ENCODE results near the gene RGS5.

The RGS5 gene

DNA sequence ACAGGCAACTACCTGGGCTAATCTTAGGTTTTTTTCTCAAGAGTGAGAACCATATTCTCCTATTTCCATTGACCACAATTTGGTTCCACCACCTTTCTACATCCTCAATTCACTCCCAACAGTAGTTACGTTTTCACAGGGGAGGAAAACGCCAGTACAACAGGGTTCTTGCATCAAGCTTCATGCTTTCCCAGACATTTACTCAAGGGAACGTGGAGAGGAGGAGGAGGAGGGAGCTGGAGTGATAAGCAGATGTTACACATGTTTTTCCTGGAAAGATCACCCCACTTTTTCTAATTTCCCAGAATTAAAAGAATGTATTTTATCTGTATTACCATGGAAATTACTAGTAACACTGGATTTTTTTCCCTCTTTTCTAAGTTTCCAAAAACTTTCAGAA, 58.3 kb downstream of the RGS5 start:
- DNase-seq (ENCODE audit: low read depth): no peak

DNA sequence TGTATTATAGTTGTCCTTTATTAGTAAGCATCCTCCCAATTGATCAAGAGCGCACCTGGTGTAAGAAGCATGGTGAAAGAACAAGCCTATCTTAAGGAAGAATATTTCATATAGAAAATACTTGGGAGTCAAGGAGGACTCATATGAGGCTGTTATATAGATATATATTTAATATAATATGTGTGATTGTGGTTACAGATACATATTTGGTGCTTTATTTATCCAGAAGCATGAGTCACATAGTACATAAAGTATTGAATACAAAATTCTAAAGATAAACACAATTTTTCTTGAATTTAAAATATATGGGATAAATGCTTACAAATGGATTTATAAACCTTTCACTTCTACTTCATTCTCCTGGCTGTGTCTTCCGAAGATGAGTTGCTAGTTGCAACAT, 60.6 kb downstream of the RGS5 start:
- no peak for DNase-seq (ENCODE audit: low read depth)

DNA sequence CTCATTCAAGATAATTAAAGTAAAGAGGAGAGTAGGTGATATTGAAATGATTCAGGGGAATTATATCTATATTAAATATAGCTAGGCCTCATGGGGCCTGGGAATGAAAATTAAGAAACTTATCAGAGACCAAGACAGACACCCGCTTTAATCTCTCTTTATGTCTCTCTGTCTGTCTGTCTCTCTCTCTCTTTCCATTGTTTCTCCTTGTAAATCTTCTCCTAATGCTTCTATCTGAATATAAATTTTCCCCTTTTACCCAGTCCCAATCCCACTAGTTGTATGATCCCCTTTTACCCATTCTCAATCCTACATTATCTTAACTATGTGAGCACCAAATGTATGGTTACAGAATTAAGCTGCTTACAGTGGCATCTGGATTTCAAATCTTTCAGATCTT, 61.2 kb downstream of the RGS5 start:
- no peak for DNase-seq (ENCODE audit: low read depth)

DNA sequence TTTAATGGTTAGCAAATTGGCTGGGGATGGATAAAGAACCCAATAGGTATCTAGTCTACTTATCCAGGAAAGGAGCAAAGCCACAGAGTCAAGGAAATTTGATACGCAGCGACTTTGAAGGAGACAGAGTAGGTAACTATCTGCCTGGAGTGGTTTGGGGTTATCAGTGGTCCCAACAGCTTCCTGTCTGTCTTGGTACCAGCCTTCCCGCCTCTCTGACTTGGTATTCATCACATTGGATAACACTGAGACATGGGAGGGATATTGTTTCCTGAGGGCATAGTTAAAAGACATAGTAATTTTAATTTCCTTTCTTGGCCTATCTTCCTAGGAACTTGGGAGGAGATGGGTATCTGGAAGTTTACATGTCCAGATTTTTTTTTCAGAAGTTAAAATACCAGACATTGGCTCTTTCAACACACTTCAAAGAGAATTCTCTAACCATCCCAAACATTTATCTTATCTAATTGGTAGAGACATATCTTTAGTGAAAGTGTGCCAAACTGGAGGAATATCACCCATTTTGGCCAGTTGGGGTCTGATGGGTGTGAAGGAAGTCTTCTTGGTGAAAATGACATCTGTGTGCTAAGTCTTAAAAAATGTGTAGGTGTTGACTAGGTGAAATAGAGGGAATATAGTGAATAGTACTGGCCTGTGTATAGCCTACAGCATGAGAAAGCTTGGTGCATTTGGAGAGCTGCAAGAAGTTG, 65.0 kb downstream of the RGS5 start:
- DNase-seq (ENCODE audit: low read depth): no peak

DNA sequence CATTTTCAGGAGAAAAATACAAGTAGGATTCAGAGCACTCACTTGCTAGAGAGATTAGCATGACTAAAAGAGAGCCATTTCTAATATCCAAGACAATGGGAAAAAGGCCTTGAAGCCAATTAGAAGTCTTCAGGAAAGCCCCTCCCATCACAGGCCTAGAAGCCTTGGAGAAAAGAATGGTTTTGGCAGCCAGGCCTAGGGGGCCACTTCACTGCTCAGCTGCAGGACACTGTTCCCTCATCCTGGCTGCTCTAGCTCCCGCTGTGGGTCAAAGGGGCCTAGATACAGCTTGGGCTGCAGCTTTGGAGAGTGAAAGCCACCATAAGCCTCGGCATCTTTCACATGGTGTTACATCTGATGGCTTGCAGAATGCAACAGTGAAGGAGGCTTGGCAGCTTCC, 70.7 kb downstream of the RGS5 start:
- no peak for DNase-seq (ENCODE audit: low read depth)

DNA sequence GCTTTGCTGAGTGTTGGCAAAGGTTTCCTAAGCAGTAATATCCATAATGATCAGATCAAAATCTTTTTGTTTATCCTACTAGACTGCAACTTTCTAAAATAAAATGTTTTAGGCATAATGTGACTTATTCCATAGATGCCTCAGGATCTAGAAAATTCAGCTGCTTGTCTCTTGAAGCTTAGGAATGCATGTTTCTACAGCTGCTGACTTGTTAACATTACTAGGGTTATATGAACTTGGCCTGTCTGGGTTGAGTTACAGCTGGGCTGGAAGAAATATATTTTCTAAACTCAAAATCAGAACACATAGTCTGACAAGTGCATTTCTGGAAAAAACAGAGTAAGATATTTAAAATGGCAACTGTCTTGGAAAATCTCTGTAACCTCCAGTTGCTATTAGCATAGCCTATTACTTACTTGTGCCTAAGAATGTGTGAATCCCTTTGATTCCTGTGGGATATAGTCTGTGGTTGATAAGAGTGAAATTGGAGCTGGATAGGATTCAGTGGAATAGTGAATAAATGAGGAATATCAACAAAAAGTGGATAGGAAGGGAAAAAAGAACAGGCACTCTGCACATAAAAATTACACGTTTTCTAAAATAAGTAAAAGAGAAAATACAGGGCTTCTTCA, 72.4 kb downstream of the RGS5 start:
- no peak for DNase-seq (ENCODE audit: low read depth)

DNA sequence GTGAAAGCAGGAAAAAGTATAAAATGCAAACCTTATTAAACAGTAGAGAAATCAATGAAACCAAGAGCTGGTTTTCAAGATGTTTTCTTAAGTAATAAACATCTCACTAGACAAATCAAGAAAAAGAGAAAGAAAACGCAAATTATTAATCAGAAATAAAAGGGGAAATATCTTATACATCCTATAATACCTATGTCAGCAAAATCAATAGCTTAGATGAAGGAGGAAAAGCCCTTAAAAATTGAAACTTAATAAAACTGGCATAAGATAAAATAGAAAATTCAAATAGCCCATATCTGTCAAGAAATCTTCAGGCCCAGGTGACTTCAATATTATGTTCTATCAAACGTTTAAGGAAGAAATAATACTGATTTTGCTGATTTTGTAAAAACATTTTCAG, 74.4 kb downstream of the RGS5 start:
- no peak for DNase-seq (ENCODE audit: low read depth)

DNA sequence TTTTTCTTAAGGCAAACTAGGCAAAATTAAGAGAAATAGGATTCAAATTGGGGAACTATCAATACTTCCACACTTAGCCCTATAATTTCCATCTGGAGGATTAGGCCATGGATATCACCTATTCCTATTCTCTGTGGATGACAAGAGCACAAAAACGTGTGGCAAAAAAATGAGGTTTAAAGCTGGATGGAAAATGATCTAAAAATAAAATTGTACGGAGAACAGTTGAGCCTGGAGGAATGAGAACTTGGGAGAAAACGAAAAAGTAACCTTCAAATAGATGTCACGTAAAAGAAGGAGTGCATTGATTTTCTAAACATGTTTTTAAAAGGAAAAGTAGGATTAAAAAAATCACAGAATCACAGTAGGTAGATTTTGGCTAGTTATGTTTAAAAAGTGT, 77.9 kb downstream of the RGS5 start:
- DNase-seq (ENCODE audit: low read depth): no peak

DNA sequence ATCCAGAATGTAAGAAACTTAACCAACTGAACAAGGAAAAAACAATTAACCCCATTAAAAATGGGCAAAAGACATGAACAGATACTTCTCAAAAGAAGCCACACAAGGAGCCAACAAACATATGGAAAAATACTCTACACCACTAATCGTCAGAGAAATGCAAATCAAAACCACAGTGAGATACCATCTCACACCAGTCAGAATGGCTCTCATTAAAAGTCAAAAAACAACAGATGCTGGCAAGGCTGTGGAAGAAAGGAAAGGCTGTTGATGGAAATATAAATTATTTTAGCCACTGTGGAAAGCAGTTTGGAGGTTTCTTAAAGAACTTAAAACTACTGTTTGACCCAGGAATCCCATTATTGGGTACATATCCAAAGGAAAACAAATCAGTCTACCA, 82.3 kb downstream of the RGS5 start:
- no peak for DNase-seq (ENCODE audit: low read depth)

DNA sequence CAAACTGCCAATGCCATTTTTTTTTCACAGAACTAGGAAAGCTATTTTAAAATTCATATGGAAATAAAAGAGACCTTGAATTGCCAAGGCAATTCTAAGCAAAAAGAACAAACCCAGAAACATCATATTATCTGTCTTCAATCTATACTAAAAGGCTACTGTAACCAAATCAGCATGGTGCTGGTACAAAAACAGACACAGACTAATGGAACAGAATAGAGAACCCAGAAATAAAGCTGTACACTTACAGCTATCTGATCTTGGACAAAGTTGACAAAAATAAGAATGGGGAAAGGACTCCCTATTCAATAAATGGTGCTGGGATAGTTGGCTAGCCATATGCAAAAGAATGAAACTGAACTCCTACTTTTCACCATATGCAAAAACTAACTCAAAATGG, 83.0 kb downstream of the RGS5 start:
- no peak for DNase-seq (ENCODE audit: low read depth)

DNA sequence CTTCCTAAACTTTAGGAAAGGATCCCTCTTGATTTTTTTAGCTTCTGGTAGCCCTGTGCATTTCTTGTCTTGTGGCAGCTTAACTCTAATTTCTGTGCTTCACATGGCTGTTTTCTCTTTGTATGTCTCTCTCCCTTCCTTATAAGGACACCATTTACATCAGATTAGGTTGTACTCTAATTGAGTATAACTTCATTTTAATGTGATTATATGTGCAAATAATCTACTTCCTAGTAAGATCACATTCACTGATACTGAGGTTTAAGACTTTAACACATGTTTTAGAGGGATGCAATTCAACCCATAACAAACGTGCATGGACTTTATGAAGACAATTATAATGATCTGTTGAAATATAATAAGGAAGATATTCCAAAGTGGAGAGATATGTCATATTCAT, 86.8 kb downstream of the RGS5 start:
- DNase-seq (ENCODE audit: low read depth): no peak

DNA sequence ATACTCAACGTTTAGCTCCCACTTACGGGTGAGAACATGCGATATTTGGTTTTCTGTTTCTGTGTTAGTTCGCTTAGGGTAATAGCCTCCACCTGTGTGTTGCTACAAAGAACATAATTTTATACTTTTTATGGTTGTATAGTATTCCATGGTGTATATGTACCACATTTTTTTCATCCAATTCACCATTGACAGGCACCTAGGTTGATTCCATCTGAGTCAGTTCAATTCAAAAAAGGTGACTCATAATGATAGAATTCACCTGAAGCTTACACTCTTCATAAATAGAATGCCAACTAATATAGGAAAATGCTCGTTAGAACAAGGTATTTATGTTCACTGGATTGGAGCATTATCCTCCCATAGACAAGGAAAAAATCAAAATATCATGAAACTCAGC, 95.1 kb downstream of the RGS5 start:
- DNase-seq (ENCODE audit: low read depth): no peak

DNA sequence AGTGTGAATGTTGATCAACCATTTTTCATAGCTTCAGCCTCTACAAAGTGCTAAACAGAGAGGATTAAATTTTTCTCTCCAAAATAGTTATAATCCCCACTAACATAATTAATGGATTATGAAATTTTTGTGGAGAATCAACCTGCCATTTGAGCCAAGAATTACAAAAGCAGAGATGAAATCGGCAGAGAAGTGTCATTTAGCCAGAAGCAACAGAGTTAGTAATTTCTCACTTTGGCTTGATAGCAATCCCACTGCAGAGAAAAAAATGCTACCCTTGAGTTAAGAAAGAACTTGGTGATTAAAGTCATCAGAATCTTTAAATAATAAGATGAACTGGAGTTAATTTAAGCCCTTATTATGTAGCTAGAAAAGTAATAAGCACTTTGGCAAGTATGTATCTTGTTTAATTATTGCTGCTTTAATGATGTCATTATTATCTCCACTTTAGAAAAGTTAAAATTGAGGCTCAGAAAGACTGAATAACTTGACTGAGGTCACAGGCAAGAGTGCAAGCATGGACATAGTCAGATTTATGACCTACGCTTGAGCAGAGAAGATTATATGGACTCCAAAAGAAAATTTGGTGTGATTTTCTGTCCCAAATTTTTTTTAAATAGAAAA, 96.2 kb downstream of the RGS5 start:
- DNase-seq (ENCODE audit: low read depth): no peak

DNA sequence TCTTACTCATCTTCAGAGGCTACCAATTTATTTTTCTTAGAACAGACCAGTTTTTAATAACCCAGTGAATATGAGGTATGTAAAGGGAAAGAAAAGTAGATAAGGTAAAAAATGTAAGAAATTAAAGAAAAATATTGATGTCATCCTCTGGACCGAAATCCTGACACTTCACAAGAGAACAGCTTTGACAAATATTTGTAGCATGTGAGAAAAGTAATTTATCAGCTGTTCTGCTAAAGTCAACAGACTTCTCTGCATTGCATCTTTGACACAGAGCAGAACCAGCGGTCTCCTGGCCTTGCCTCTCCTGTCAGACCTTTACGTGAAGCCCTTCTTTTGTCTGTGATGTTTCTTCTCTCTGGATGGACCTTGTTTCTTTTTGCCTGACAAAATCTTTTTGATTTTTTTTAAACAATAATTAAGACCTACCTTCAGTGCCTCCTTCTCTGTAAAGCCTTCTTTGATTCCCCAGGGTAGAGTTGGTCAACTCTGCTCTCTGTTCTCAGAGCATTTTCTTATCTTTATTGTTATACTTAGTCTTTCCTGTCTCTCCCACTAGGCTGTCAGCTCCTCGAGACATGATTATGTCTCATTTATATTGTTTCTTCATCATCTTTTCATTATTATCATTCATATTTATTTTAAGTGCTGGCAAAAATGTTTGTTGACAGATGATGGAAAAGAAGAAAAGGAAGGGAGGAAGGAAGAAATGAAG, 98.2 kb downstream of the RGS5 start:
- no peak for DNase-seq (ENCODE audit: low read depth)

DNA sequence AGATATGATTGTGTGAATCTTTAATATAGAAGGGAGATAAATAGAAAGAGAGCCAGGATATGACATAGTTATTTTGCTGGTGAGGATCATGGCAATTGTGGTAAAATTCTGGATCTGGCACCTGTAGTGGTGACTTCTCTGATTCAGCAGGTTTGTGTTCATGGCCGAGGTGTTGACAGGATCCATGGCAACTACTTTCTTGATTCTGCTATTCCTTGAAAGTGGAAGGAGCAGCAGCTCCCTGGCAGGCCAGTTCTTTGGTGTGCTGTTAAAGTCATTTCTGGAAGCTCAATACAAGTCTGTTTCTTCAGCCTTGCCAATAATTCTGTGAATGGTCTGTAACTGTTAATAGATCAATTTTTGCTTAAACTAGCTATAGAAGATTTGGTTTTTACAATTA, 100.1 kb downstream of the RGS5 start:
- DNase-seq (ENCODE audit: low read depth): no peak

DNA sequence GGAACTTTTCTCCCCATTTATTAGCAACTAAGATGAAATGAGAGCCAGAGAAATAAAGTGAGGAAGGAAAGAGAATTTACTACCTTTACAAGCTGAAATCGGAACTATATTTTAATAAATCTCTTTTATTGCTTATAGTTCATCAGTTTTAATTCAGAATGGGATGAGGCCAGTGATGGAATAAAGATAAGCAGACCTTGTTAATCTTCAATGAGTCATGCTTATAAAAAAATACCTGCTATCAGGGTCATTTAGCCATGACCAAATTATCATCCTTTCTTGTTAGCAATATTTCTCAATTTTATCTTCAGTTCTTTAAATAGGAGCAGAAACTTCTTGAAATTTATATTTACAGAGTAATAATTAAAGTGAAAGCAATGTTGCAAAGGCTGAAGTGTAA, 107.5 kb downstream of the RGS5 start:
- no peak for DNase-seq (ENCODE audit: low read depth)

DNA sequence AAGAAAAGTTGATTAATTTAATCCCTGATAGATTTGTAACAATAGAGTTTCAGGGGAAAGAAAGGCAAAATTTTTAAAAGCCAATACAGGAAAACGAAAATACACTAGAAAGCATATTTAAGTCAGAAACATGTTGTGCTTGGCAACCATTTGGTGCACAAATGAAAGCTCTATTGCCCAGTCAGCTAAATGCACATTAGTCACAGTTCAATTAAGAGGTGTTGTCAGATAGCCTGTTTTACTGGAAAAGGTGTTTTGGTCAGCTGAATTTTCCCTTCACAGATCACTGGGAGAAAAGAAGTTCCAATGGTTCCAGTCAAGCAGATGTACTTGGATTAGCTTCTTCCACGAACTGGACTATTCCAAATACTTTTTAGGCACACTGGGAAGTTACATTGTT, 108.1 kb downstream of the RGS5 start:
- DNase-seq (ENCODE audit: low read depth): no peak

DNA sequence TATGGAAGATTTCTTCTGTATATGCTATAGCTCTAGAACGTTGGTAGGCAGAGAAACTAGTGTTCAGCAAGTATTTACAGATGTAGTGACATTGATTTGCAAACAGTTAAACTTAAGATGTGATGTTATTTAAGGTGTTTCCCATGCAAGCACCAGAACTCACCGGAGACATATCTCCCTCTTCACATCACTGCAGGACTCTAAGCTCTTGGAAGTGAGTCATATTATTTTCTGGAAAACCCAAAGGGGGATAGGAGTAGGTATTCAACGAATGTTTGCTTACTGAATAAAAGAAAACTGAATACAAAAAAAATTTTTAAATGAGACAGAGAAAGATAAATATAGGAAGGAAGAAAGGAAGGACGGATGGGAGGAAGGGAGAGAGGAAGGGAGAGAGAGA, 108.5 kb downstream of the RGS5 start:
- no peak for DNase-seq (ENCODE audit: low read depth)

DNA sequence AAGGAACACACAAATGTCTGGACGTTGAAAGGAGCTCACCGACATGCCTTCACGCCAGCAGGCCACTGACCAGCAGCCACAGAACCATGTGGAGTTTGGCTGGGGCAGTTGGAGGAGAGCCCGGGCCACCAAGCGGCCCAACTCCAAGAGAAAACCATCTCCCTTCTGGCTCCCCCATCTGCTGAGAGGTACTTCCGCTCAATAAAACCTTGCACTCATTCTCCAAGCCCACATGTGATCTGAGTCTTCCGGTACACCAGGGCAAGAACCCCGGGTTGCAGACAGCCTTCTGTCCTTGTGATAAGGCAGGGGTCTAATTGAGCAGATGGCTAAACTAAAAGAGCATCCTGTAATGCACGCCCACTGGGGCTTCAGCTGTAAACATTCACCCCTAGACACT, 109.1 kb downstream of the RGS5 start:
- no peak for DNase-seq (ENCODE audit: low read depth)

DNA sequence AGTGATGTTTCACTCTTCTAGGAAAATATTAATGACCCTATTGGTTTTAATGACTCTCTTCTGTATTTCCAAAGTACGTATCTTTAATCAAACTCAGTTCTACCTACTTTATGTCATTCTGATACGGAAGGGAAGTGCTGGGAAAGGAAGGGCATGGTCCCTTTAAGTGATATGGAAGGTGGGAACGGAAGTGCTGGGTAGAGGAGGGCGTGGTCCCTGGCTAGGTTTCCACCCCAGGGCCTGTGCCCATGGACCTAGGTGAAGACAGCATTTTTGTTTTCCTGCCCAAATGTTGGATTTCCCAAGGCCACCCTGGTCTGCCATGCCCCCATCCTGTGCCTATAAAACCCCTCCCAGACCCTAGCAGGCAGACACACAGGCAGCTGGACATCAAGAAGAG, 109.5 kb downstream of the RGS5 start:
- DNase-seq (ENCODE audit: low read depth): no peak
